H1 (cell line): Measurements from ENCODE around the gene RAVER2. TPM values are rescaled to one million over a fixed set of nuclear protein-coding genes. Genes with fewer than 3 reads are reported as not detected.

ENCODE experiments used
- CTCF ChIA-PET: fragments of 300-600 bp; sonication (Branson Sonifier 250); formaldehyde crosslinking; loops from one replicate; lab custom pipeline; 2021; ENCODE audit not compliant: partially characterized antibody; lab: Charles Lee
- POLR2A ChIA-PET: fragments of 300-600 bp; sonication (Branson Sonifier 250); formaldehyde crosslinking; loops from one replicate; lab custom pipeline; 2021; ENCODE audit warnings: inconsistent platforms; ENCODE audit not compliant: partially characterized antibody; lab: Charles Lee
- DNase-seq, 2 experiments: peaks; one replicate each; pipeline versions ENCODE4 v3.0.0 to v3.0.0-alpha.2; 2010 to 2022; ENCODE audit warnings: low spot score in 2 of 2, low read depth in 1 of 2, mixed read lengths in 1 of 2
- FAIRE-seq: peaks from 2 replicates; lab custom pipeline; 2011; peaks lifted over from hg19 to GRCh38; lab: Jason Lieb, UNC
- H2AFZ ChIP-seq: 2 replicates; pipeline ENCODE4 v1.8.1; 2012; ENCODE audit warnings: low read length, inconsistent platforms
- H2AK5ac ChIP-seq: 2 replicates; pipeline ENCODE4 v1.6.1; 2013; ENCODE audit warnings: low read depth, low read length
- H2BK120ac ChIP-seq: replicated peaks from 2 replicates; pipeline ENCODE3; 2013; ENCODE audit warnings: low read depth, low read length, inconsistent platforms
- H2BK12ac ChIP-seq: 2 replicates; pipeline ENCODE4 v1.6.1; 2013; ENCODE audit warnings: low read depth, low read length
- H2BK15ac ChIP-seq: 2 replicates; pipeline ENCODE4 v1.6.1; 2013; ENCODE audit warnings: low read length
- H2BK20ac ChIP-seq: 2 replicates; pipeline ENCODE4 v1.6.1; 2013; ENCODE audit warnings: low read length
- H2BK5ac ChIP-seq: 2 replicates; pipeline ENCODE4 v1.6.1; 2013; ENCODE audit warnings: low read depth, low read length
- H3K14ac ChIP-seq: 2 replicates; pipeline ENCODE4 v1.6.1; 2013; ENCODE audit warnings: inconsistent platforms; ENCODE audit not compliant: insufficient read length
- H3K18ac ChIP-seq: 2 replicates; pipeline ENCODE4 v1.6.1; 2013; ENCODE audit warnings: low read length; ENCODE audit errors: extremely low read depth
- H3K23ac ChIP-seq: 2 replicates; pipeline ENCODE4 v1.6.1; 2013; ENCODE audit warnings: inconsistent platforms; ENCODE audit not compliant: insufficient read length
- H3K23me2 ChIP-seq: 2 replicates; pipeline ENCODE4 v1.6.1; 2013; ENCODE audit warnings: low read depth, low read length
- H3K27ac ChIP-seq: 2 replicates; pipeline ENCODE4 v1.6.1; 2011; ENCODE audit warnings: low read depth, low read length, inconsistent platforms
- H3K27me3 ChIP-seq, 4 experiments: replicated peaks in 1 of 4; 1 replicate in 1 of 4; 2 replicates in 3 of 4; pipeline versions ENCODE4 v1.6.1 to v1.8.1; 2011 to 2013; ENCODE audit warnings: low read length in 3 of 4, mild to moderate bottlenecking in 3 of 4, inconsistent platforms in 2 of 4, mixed read lengths in 2 of 4, moderate library complexity in 1 of 4; ENCODE audit not compliant: control insufficient read depth in 3 of 4, insufficient read depth in 3 of 4; ENCODE audit errors: extremely low read depth in 1 of 4
- H3K36me3 ChIP-seq, 4 experiments: 2 replicates each; pipeline versions ENCODE4 v1.6.1 to v1.8.1; 2011 to 2013; ENCODE audit warnings: mild to moderate bottlenecking in 4 of 4, low read length in 3 of 4, moderate library complexity in 2 of 4, control low read depth in 1 of 4, inconsistent platforms in 1 of 4; ENCODE audit not compliant: insufficient read depth in 4 of 4, control insufficient read depth in 2 of 4
- H3K4ac ChIP-seq: replicated peaks from 2 replicates; pipeline ENCODE3; 2013; ENCODE audit warnings: low read length, low read depth, mixed read lengths, inconsistent platforms; ENCODE audit not compliant: insufficient read length
- H3K4me1 ChIP-seq, 4 experiments: replicated peaks in 1 of 4; 1 replicate in 1 of 4; 2 replicates in 3 of 4; pipeline versions ENCODE4 v1.6.1 to v1.8.1; 2011 to 2013; ENCODE audit warnings: low read length in 3 of 4, inconsistent platforms in 2 of 4, mixed read lengths in 1 of 4; ENCODE audit not compliant: insufficient read depth in 4 of 4, control insufficient read depth in 3 of 4
- H3K4me2 ChIP-seq, 2 experiments: 2 replicates each; pipeline versions ENCODE4 v1.6.1 to v1.8.1; 2011 to 2013; ENCODE audit warnings: low read depth in 2 of 2, low read length in 2 of 2, control low read depth in 1 of 2, inconsistent platforms in 1 of 2, mild to moderate bottlenecking in 1 of 2; ENCODE audit not compliant: insufficient read depth in 1 of 2
- H3K4me3 ChIP-seq, 4 experiments: fragments of 200-600, 300-600 bp in 1 of 4; sonication (generic), shearing (Covaris generic), sonication (Bioruptor Twin) in 1 of 4; 2 replicates each; pipeline versions ENCODE4 v1.5.1 to v1.8.1; 2011 to 2016; ENCODE audit warnings: low read length in 4 of 4, low read depth in 3 of 4, control low read depth in 2 of 4, inconsistent platforms in 2 of 4, mild to moderate bottlenecking in 2 of 4, mixed read lengths in 1 of 4, moderate library complexity in 1 of 4; ENCODE audit not compliant: insufficient read depth in 2 of 4; ENCODE audit errors: extremely low read depth in 1 of 4
- H3K56ac ChIP-seq: replicated peaks from 2 replicates; pipeline ENCODE3; 2013; ENCODE audit warnings: low read depth, mild to moderate bottlenecking, mixed read lengths, low read length, inconsistent platforms; ENCODE audit not compliant: insufficient read length
- H3K79me1 ChIP-seq: 2 replicates; pipeline ENCODE4 v1.6.1; 2013; ENCODE audit warnings: low read depth, low read length, control low read depth
- H3K79me2 ChIP-seq, 2 experiments: 2 replicates each; pipeline versions ENCODE4 v1.6.1 to v1.8.1; 2012 to 2013; ENCODE audit warnings: low read length in 2 of 2, mild to moderate bottlenecking in 2 of 2, inconsistent platforms in 1 of 2; ENCODE audit not compliant: insufficient read depth in 2 of 2, control insufficient read depth in 1 of 2
- H3K9ac ChIP-seq, 4 experiments: replicated peaks in 1 of 4; 1 replicate in 1 of 4; 2 replicates in 3 of 4; pipeline versions ENCODE4 v1.6.1 to v1.8.1; 2011 to 2013; ENCODE audit warnings: low read depth in 3 of 4, low read length in 3 of 4, control low read depth in 2 of 4, mild to moderate bottlenecking in 2 of 4, moderate library complexity in 2 of 4, inconsistent platforms in 1 of 4; ENCODE audit errors: extremely low read depth in 1 of 4
- H3K9me3 ChIP-seq, 2 experiments: 2 replicates each; pipeline versions ENCODE4 v1.6.1 to v1.8.1; 2012 to 2013; ENCODE audit warnings: mild to moderate bottlenecking in 2 of 2, moderate library complexity in 2 of 2, control low read depth in 1 of 2, inconsistent platforms in 1 of 2, low read depth in 1 of 2, low read length in 1 of 2, mixed read lengths in 1 of 2; ENCODE audit not compliant: insufficient read depth in 2 of 2
- H4K20me1 ChIP-seq, 2 experiments: replicated peaks in 1 of 2; 2 replicates each; pipeline versions ENCODE3 to v1.8.1; 2011 to 2013; ENCODE audit warnings: inconsistent platforms in 2 of 2, low read length in 2 of 2, mild to moderate bottlenecking in 1 of 2; ENCODE audit not compliant: insufficient read depth in 2 of 2, control insufficient read depth in 1 of 2
- H4K5ac ChIP-seq: 2 replicates; pipeline ENCODE4 v1.6.1; 2013; ENCODE audit warnings: low read length, low read depth, mixed read lengths, inconsistent platforms; ENCODE audit not compliant: insufficient read length
- H4K8ac ChIP-seq: 2 replicates; pipeline ENCODE4 v1.8.0; 2013; ENCODE audit warnings: mild to moderate bottlenecking, moderate library complexity, low read length, inconsistent platforms; ENCODE audit not compliant: insufficient read depth; ENCODE audit errors: extremely low read depth
- H4K91ac ChIP-seq: replicated peaks from 2 replicates; pipeline ENCODE3; 2013; ENCODE audit warnings: low read length, mixed read lengths, inconsistent platforms; ENCODE audit not compliant: insufficient read length
- ATF3 ChIP-seq: IDR thresholded peaks from 2 replicates; pipeline ENCODE4 v1.6.1; 2011; ENCODE audit warnings: low read depth, mild to moderate bottlenecking, low read length; ENCODE audit not compliant: insufficient read depth
- CTBP2 ChIP-seq: IDR thresholded peaks from 2 replicates; pipeline ENCODE4 v1.7.0; 2011; ENCODE audit warnings: borderline replicate concordance, mild to moderate bottlenecking, moderate library complexity, mixed read lengths, low read length; ENCODE audit not compliant: insufficient read depth, insufficient read length
- GTF2F1 ChIP-seq: IDR thresholded peaks from 2 replicates; pipeline ENCODE4 v1.6.1; 2012; ENCODE audit warnings: low read depth, low read length, improper control_type of control experiment, borderline replicate concordance
- HDAC6 ChIP-seq: IDR thresholded peaks from one replicate; pipeline ENCODE4 v1.7.1; 2012; ENCODE audit warnings: low read depth, mild to moderate bottlenecking, inconsistent platforms, low read length, moderate library complexity
- KDM1A ChIP-seq: fragments of 200-600, 300-600 bp; sonication (generic); IDR thresholded peaks from 2 replicates; pipeline ENCODE4 v1.7.1; 2016; ENCODE audit warnings: mild to moderate bottlenecking, low read length, borderline replicate concordance
- POLR2A ChIP-seq, 2 experiments: IDR thresholded peaks; 1 replicate in 1 of 2; 2 replicates in 1 of 2; pipeline ENCODE4 v1.6.1; 2011; ENCODE audit warnings: low read depth in 2 of 2, low read length in 2 of 2, mild to moderate bottlenecking in 2 of 2; ENCODE audit errors: control extremely low read depth in 1 of 2
- RBBP5 ChIP-seq: IDR thresholded peaks from 2 replicates; pipeline ENCODE4 v1.7.1; 2012; ENCODE audit warnings: low read depth, mild to moderate bottlenecking, inconsistent platforms, low read length, moderate library complexity, borderline replicate concordance
- RXRA ChIP-seq: IDR thresholded peaks from 2 replicates; pipeline ENCODE4 v1.6.1; 2011; ENCODE audit warnings: low read depth, mild to moderate bottlenecking, low read length, moderate library complexity; ENCODE audit not compliant: insufficient read depth
- SAP30 ChIP-seq: fragments of 300-600 bp; sonication (generic); IDR thresholded peaks from 2 replicates; pipeline ENCODE4 v1.7.1; 2012; ENCODE audit warnings: low read length, moderate library complexity, mild to moderate bottlenecking, inconsistent platforms; ENCODE audit not compliant: insufficient read depth, insufficient replicate concordance
- SIN3A ChIP-seq, 2 experiments: IDR thresholded peaks in 1 of 2; conservative IDR thresholded peaks in 1 of 2; 2 replicates each; pipeline ENCODE4 v1.6.1; 2011 to 2012; ENCODE audit warnings: low read length in 2 of 2, improper control_type of control experiment in 1 of 2, low read depth in 1 of 2, mild to moderate bottlenecking in 1 of 2
- ZNF274 ChIP-seq: IDR thresholded peaks from 2 replicates; pipeline ENCODE4 v1.7.0; 2012; ENCODE audit warnings: low read length, borderline replicate concordance; ENCODE audit errors: extremely low read depth
- WGBS, 2 experiments: shearing (Covaris generic) in 1 of 2; methylation state at CpG; one replicate each; pipeline versions ENCODE4 v1.1.6 to v1.1.7; 2013 to 2015; ENCODE audit warnings: low lambda C conversion rate in 2 of 2, mixed read lengths in 2 of 2, inconsistent platforms in 1 of 2, low coverage in 1 of 2, missing lambda C conversion rate in 1 of 2; ENCODE audit not compliant: insufficient replicate concordance in 2 of 2, insufficient coverage in 1 of 2, insufficient read length in 1 of 2; ENCODE audit errors: extremely low coverage in 1 of 2, missing lambda C conversion rate in 1 of 2; 5-methylcytosine and 5-hydroxymethylcytosine counted together
- polyA plus RNA-seq, 7 experiments: library from polyadenylated mRNA; depleted of rRNA in 3 of 7; stranded (reverse) in 5 of 7; unstranded in 2 of 7; fragments of >200 nt in 5 of 7; fragments of 200-250 nt in 2 of 7; gene quantifications; 1 replicate in 5 of 7; 2 replicates in 1 of 7; 4 replicates in 1 of 7; pipeline versions ENCODE4 v1.2.1 to v1.2.3, GENCODE V29; 2011 to 2013; ENCODE audit warnings: missing spikeins in 2 of 7, mixed read lengths in 2 of 7
- total RNA-seq: library from RNA; stranded (reverse); fragmentation: NEBNext Ultra II Directional; extraction: Animal tissue kit (Norgen Biotek cat#: 25700); gene quantifications from 2 replicates; pipeline ENCODE4 v1.2.1, GENCODE V29; 2021
- TF ChIP-seq, protein P1 (sequence below): IDR thresholded peaks from 2 replicates; pipeline ENCODE4 v1.6.1; 2011; ENCODE audit warnings: low read length, improper control_type of control experiment

Gene RAVER2
- total and polyA plus RNA-seq, 2 of the 8 experiments (the other 6 are each of a cell fraction or from before 2014, with no cell fraction given) = 10.5 to 19.5 TPM

GRCh38 chr1:64844609-64845008 is 99.7 kb downstream of the RAVER2 start:
- CTCF ChIA-PET = interaction anchor here (0.7 to 1.1 kb wide), 4 partner anchors 15 to 41 kb away, joined by 3 to 4 read pairs (median 3); no protein-coding TSS in a partner anchor
- H3K56ac ChIP-seq = no peak overlapping the region
- no peak overlapping the region for H4K8ac ChIP-seq
- no peaks in the 10 kb centered on the region for H3K79me1 ChIP-seq
- H2BK5ac ChIP-seq = no peak overlapping the region
- no peak overlapping the region for H2BK20ac ChIP-seq
- no peaks in the 10 kb centered on the region for H3K27me3 ChIP-seq
- no peak overlapping the region for H4K91ac ChIP-seq
- 95% methylated on average over 7 of the region's 7 CpGs; no CpG with 5 or more reads in 1 of the 2 experiments for WGBS, 2 experiments
- DNase-seq (no peak), FAIRE-seq (no peak)
- H3K23ac ChIP-seq = no peak overlapping the region
- H4K20me1 ChIP-seq = peaks cover 0 to 2% of the 10 kb centered on the region in 2 experiments
- POLR2A ChIA-PET = no interaction called here
- no peak overlapping the region for H2BK12ac ChIP-seq
- H3K4ac ChIP-seq = no peak overlapping the region
- H3K9me3 ChIP-seq = no peaks in the 10 kb centered on the region
- no peaks in the 10 kb centered on the region; a peak in 1 of 7 replicates for H3K4me1 ChIP-seq
- H3K9ac ChIP-seq = no peak overlapping the region
- H3K4me3 ChIP-seq = no peak overlapping the region
- H2AFZ ChIP-seq = no peak overlapping the region
- H3K14ac ChIP-seq = no peak overlapping the region
- H3K23me2 ChIP-seq = no peaks in the 10 kb centered on the region
- H2BK120ac ChIP-seq = no peak overlapping the region
- no peak overlapping the region for H4K5ac ChIP-seq
- H3K4me2 ChIP-seq = no peak overlapping the region
- no peaks in the 10 kb centered on the region; a peak in 1 of 8 replicates for H3K36me3 ChIP-seq
- no peak overlapping the region for H3K27ac ChIP-seq
- no peaks in the 10 kb centered on the region for H3K79me2 ChIP-seq
- H3K18ac ChIP-seq = no peak overlapping the region
- H2BK15ac ChIP-seq = no peak overlapping the region
- H2AK5ac ChIP-seq = no peak overlapping the region
- no peak for TF ChIP-seq GTF2F1
- TF ChIP-seq SAP30 = no peak
- no peak for TF ChIP-seq HDAC6
- TF ChIP-seq KDM1A = no peak
- no peak for TF ChIP-seq POLR2A (IDR thresholded peaks at IDR 0.05; ENCODE audit: control extremely low read depth in 1 of 2, low read depth in 2 of 2, low read length in 2 of 2)
- TF ChIP-seq, protein P1, sequence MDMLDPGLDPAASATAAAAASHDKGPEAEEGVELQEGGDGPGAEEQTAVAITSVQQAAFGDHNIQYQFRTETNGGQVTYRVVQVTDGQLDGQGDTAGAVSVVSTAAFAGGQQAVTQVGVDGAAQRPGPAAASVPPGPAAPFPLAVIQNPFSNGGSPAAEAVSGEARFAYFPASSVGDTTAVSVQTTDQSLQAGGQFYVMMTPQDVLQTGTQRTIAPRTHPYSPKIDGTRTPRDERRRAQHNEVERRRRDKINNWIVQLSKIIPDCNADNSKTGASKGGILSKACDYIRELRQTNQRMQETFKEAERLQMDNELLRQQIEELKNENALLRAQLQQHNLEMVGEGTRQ = no peak
- TF ChIP-seq RBBP5 = no peak
- TF ChIP-seq RXRA = no peak
- TF ChIP-seq SIN3A (conservative IDR thresholded peaks at IDR 0.05 in 1 of 2, IDR thresholded peaks at IDR 0.05 in 1 of 2; ENCODE audit: low read depth in 1 of 2, low read length in 2 of 2) = no peak
- TF ChIP-seq ATF3 = no peak
- no peak for TF ChIP-seq CTBP2
- TF ChIP-seq ZNF274 = no peak
